NOMO-1 treated with dmso at 0.1 percent for 144 hours (cell line): ENCODE data around the gene B4GALT3.

ENCODE experiments used
- DNase-seq: peaks from one replicate; lab custom pipeline; 2025; ENCODE audit not compliant: unreplicated experiment; lab: John Stamatoyannopoulos, UW

Gene B4GALT3

DNA sequence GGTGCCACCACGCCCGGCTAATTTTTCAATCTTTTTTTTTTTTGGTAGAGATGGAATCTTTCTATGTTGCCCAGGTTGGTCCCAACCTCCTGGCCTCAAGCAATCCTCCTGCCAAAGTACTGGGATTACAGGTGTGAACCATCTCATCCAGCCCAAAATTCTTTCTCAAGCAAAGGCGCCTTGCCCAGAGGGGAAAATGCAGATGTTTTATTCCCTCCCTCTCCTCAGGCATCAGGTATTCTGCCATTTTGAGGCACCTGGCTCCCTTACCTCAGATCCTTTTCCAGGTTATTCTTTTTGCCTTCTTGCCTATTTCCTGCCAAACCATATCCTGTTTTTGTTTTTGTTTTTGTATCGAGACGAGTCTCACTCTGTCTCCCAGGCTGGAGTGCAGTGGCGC is 11.1 kb upstream of the B4GALT3 start:
- no peak for DNase-seq

- no peak for DNase-seq
These were observed 10.0 kb upstream of the B4GALT3 start for GRCh38 chr1:161187311-161187710.

GRCh38 chr1:161185732-161186311 is 8.5 kb upstream of the B4GALT3 start:
- DNase-seq = peak; percentile 77

DNA sequence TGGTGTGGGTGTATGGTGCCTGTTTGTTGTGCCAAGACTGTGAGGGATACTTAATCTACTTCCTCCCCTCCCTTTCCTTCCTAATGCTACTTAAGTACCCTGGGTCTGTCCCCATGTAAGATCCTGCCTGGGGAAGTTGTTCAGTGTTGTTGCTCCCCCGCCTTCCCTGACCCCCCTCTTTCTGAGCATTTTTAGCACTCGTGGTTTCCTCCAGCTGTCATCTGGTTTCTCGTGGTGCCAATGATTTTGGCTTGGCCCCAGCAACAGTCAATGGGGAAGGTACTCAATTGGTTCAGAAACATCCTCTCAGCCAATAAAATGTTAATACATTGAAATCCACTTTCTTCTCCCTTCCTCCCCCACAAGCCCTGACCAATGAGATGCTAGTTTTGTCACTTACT is 8.0 kb upstream of the B4GALT3 start:
- DNase-seq = peak; percentile 97

DNA sequence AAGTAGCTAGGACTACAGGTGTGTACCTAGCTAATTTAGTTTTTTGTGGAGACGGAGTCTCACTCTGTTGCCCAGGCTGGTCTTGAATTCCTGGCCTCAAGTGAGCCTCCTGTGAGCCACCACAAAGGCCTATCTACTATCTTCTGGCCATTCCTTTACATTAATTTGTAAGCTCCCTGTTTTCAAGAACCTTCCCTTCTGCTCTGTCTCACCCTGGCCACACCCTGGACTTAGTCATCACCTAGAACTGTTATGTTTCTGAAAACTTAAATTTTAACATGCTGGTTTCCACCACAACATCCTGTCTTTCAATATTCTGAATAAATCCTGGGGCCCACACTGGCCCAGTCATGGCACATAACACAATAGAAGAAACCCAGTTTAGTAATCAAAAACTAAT is 4.9 kb upstream of the B4GALT3 start:
- peak; percentile 80 for DNase-seq

DNA sequence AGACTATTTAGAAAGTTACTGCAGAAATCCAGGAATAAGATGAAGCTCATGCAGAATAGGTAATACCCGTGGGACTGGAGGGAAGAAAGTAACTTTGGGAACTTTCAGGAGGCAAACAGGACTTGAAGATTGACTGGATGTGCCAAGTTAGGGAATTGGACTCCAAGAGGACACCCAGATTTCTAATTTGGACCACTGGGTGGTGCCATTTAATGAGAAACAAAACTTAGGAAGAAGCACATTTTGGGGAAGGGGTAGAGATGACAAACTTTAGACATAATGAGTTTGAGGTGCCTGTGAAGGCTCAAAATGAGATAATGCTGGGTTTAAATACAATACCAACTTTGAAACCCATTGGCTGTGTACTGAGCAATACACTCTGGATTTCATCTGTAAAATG is 3.3 kb upstream of the B4GALT3 start:
- DNase-seq = no peak

DNA sequence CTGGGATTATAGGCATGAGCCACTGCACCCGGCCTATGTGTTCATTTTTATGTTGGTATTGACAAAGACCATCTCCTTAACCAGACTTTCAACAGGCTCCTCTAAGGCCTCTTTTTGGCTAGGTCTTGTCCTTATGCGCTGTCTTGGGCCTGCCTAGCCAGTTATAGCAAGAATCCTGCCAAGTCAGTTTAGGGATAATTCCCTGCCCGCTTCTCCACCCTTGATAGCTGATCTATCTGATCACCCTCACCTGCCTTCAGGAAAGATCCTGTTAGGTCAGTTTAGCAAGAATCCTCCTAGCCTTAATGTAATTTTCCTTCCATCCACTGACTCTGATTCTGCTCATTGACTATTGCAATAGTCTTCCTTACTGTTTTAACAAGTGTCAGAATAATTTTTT is 2.4 kb upstream of the B4GALT3 start:
- no peak for DNase-seq

GRCh38 chr1:161177936-161178244 is 583 bp upstream of the B4GALT3 start:
- DNase-seq = no peak

DNA sequence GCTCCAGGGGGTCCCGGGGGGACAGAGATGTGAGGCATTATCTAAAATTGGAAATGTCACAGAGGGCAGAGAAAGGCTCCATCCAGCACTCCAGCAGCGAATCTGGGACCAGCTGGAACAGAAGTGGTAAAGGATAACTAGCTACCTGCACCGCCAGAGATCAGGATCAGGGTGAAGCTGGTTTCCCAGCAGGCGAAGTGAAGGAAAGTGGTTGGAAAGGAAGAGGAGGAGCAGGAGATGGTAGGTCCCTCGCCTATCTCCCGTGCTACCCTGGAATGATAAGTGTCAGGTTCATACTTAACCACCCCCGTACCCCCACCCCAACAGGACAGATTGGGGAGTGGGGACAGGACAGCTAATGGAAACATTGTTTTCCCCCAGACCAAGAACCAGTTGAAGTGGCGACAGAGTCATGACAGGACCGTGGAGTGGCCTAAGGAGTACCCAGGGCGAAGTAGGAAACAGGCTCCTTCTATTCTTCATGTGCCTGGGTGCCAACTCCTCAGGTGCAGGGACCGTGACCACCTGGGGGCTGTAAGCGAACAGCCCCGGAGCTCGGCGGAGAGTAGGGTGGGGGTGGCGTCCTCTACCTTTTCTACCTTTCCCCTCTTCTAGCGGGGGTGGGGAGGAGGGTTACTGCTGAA is 717 bp downstream of the B4GALT3 start:
- no peak for DNase-seq

GRCh38 chr1:161175771-161176453 is 1.4 kb downstream of the B4GALT3 start:
- DNase-seq = no peak

- no peak for DNase-seq
These were observed 2.4 kb downstream of the B4GALT3 start for GRCh38 chr1:161174911-161175310.

- no peak for DNase-seq
These were observed 3.6 kb downstream of the B4GALT3 start for GRCh38 chr1:161173711-161174110.

DNA sequence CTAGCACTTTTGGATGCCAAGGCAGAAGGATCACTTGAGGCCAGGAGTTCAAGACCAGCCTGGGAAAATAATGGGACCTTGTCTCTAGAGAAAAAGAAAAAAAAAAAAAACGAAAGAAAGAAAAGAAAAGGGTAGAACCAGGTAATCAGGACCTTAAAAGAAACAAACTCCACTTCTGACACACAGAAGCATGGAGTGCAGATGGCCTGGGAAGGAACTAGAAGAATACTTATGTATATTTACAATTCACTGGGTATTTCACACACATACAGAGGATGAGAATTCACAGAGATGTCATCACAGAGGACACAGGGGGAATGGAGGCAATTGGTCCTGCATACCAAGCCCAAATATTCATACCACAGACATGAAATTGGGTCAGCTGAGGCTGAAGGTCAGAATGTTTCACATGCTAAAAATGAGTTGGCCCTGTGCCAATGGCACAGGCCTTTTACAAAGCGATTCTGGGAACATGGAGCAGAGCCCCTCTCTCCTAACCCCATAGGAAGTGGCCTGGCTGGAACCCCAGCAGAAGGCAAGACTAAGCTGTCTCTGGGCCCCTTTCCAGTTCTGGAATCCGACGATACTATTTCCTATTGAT is 4.4 kb downstream of the B4GALT3 start:
- no peak for DNase-seq

DNA sequence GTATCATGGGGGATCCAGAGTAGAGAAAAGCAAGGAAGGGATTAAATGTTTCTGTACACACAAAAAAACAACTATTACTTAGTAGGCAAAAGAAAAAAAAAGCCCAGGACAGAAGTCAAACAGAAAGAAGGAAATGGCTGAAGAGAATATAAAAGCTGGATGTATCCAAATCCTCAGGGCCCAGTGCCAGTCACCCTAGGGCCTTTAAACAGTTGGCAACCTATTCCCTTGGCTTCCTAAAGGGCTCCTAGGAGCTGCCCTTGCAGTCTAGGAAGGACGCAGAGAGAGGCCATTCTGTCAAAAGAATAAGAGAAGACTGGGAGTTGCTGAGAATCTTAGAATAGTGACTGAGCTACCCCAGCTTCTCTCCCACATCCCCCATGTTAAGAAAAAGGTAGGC is 5.0 kb downstream of the B4GALT3 start:
- no peak for DNase-seq

GRCh38 chr1:161171696-161172095 is 5.6 kb downstream of the B4GALT3 start:
- DNase-seq = no peak

GRCh38 chr1:161171191-161171590 is 6.1 kb downstream of the B4GALT3 start:
- DNase-seq = no peak

DNA sequence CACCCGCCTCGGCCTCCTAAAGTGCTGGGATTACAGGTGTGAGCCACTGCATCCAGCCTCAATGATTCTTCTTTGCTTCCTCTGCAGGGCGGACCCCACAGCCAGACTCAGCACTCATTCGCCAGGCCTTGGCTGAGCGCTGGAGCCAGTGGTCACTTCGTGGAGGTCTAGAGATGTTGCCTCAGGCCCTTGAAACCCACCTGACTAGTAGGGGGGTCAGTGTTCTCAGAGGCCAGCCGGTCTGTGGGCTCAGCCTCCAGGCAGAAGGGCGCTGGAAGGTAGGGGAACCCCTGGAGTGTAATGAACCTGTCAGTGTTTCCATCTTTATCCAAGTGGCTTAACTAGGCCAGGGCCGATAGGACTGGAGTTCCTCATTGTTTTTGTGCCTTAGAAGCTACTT is 8.4 kb downstream of the B4GALT3 start:
- no peak for DNase-seq

DNA sequence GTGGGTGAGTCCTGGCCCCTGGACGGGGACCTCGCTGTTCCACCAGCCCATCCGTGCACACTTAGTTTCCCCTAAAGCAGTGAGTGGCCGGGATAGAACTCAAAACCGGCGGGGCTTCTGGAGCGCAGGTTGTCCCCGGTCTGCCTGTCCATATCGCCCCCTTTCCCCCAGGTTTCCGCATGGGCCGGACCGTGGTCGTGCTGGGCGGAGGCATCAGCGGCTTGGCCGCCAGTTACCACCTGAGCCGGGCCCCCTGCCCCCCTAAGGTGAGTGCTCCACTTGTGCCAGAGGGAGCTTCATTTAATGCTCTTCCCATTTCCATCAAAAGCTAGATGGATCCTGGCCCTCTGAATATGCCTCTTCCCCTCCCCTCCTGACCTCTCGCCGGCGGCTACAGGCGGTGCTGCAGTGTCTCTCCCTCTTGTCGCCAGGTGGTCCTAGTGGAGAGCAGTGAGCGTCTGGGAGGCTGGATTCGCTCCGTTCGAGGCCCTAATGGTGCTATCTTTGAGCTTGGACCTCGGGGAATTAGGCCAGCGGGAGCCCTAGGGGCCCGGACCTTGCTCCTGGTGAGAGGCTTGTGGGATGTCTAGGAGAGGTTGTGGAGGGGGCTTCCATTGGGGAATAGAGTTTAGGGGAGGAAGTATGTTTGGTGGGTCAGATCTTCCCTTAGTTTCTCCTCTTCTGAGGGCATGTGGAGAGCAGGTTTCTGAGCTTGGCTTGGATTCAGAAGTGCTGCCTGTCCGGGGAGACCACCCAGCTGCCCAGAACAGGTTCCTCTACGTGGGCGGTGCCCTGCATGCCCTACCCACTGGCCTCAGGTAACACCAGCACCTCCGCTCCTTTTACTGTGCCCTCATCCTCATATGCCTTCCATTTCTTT is 10.4 kb downstream of the B4GALT3 start:
- no peak for DNase-seq

- peak; percentile 99 for DNase-seq
These were observed 11.3 kb downstream of the B4GALT3 start, which contains the start of gene PPOX for GRCh38 chr1:161165742-161166668. Gene PPOX, plus strand, starts transcription at chr1:161166426. Its CDS starts 422 bp downstream, at chr1:161166848.

DNA sequence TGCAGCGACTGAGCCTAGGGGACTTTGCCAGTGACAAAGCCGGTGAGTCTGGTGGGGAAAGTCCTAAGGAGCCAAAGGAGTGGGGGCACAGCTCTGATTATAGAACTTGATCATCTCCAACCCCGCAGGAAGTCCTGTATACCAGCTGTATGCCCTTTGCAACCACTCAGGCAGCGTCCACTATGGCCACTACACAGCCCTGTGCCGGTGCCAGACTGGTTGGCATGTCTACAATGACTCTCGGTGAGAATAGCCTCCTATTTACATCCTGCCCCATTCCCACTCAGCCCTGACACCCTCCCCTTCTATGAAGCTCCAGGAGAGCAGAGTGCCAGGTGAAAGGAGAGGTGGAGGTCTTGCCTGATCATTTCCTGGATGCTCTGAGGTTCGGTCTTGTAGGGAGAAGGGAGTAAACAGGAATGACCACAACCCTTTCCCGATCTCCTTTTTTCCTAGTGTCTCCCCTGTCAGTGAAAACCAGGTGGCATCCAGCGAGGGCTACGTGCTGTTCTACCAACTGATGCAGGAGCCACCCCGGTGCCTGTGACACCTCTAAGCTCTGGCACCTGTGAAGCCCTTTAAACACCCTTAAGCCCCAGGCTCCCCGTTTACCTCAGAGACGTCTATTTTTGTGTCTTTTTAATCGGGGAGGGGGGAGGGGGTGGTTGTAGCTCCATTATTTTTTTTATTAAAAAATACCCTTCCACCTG is 12.3 kb downstream of the B4GALT3 start:
- DNase-seq = no peak
